Measurements from ENCODE around the gene FRMD1.

The FRMD1 gene

GRCh38 chr6:168046696-168047095, 32.3 kb downstream of the FRMD1 start:
- TF ChIP-seq CTCF (IDR thresholded peaks at IDR 0.05; ENCODE audit: low read depth, low read length, poor library complexity, severe bottlenecking) (no peak), EZH2phosphoT487 (IDR thresholded peaks at IDR 0.05; ENCODE audit: borderline replicate concordance, low read length) (no peak)
- Histone ChIP-seq H4K20me1 (ENCODE audit: control insufficient read depth, insufficient read depth, low read depth, low read length) (no peaks in the 10 kb centered on the region), H3K27me3 (ENCODE audit: control insufficient read depth, low read length) (no peaks in the 10 kb centered on the region)

GRCh38 chr6:168045706-168046620, 33.0 kb downstream of the FRMD1 start:
- Histone ChIP-seq H3K27me3 (ENCODE audit: control insufficient read depth, low read length) (no peaks in the 10 kb centered on the region), H3K4me1 (ENCODE audit: control insufficient read depth, low read length) (no peaks in the 10 kb centered on the region), H3K9me3 (ENCODE audit: control insufficient read depth, insufficient read depth, low read length) (peaks cover 11% of the 10 kb centered on the region; the same call in 1 of the 2 replicates), H3K4me2 (ENCODE audit: low read length) (no peak overlapping the region), H3K36me3 (ENCODE audit: control insufficient read depth, low read length) (no peaks in the 10 kb centered on the region), H3K4me3 (ENCODE audit: low read length) (no peak overlapping the region), H3K9me2 (replicated peaks; ENCODE audit: control insufficient read depth, low read length) (no peaks in the 10 kb centered on the region), H3F3A (ENCODE audit: control insufficient read depth, insufficient read depth) (no peaks in the 10 kb centered on the region), H3K27ac (ENCODE audit: low read depth, low read length) (no peak overlapping the region), H3K79me2 (ENCODE audit: control insufficient read depth, low read length) (no peaks in the 10 kb centered on the region), H4K20me1 (ENCODE audit: control insufficient read depth, insufficient read depth, low read depth, low read length) (no peaks in the 10 kb centered on the region)
- no peak for TF ChIP-seq EZH2phosphoT487 (IDR thresholded peaks at IDR 0.05; ENCODE audit: borderline replicate concordance, low read length)
- no peak for TF ChIP-seq CTCF (IDR thresholded peaks at IDR 0.05; ENCODE audit: low read depth, low read length, poor library complexity, severe bottlenecking)

More at GRCh38 chr6:168046696-168047095, 32.3 kb downstream of the FRMD1 start:
- Histone ChIP-seq H3K4me2 (ENCODE audit: low read length) (no peak overlapping the region), H3K4me1 (ENCODE audit: control insufficient read depth, low read length) (no peaks in the 10 kb centered on the region), H3K4me3 (ENCODE audit: low read length) (no peak overlapping the region), H3K27ac (ENCODE audit: low read depth, low read length) (no peak overlapping the region), H3K9me3 (ENCODE audit: control insufficient read depth, insufficient read depth, low read length) (peaks cover 11% of the 10 kb centered on the region; the same call in 1 of the 2 replicates), H3K9me2 (replicated peaks; ENCODE audit: control insufficient read depth, low read length) (no peaks in the 10 kb centered on the region), H3K79me2 (ENCODE audit: control insufficient read depth, low read length) (no peaks in the 10 kb centered on the region), H3K36me3 (ENCODE audit: control insufficient read depth, low read length) (no peaks in the 10 kb centered on the region), H3F3A (ENCODE audit: control insufficient read depth, insufficient read depth) (no peaks in the 10 kb centered on the region)

GRCh38 chr6:168045141-168045691, 33.8 kb downstream of the FRMD1 start:
- Histone ChIP-seq H3K27ac (ENCODE audit: low read depth, low read length) (no peak overlapping the region), H3K4me1 (ENCODE audit: control insufficient read depth, low read length) (no peaks in the 10 kb centered on the region), H3K9me2 (replicated peaks; ENCODE audit: control insufficient read depth, low read length) (no peaks in the 10 kb centered on the region), H3K27me3 (ENCODE audit: control insufficient read depth, low read length) (no peaks in the 10 kb centered on the region), H3K9me3 (ENCODE audit: control insufficient read depth, insufficient read depth, low read length) (peaks cover 11% of the 10 kb centered on the region; the same call in 1 of the 2 replicates), H3K36me3 (ENCODE audit: control insufficient read depth, low read length) (no peaks in the 10 kb centered on the region), H3K4me2 (ENCODE audit: low read length) (no peak overlapping the region), H3K4me3 (ENCODE audit: low read length) (no peak overlapping the region), H3K79me2 (ENCODE audit: control insufficient read depth, low read length) (no peaks in the 10 kb centered on the region), H4K20me1 (ENCODE audit: control insufficient read depth, insufficient read depth, low read depth, low read length) (no peaks in the 10 kb centered on the region), H3F3A (ENCODE audit: control insufficient read depth, insufficient read depth) (no peaks in the 10 kb centered on the region)
- TF ChIP-seq CTCF (IDR thresholded peaks at IDR 0.05; ENCODE audit: low read depth, low read length, poor library complexity, severe bottlenecking) (no peak), EZH2phosphoT487 (IDR thresholded peaks at IDR 0.05; ENCODE audit: borderline replicate concordance, low read length) (no peak)

Data from DOHH2 (cell line).